PFSK-1 (cell line): ENCODE measurements around the gene MEG3.

ENCODE experiments used
- POLR2AphosphoS5 ChIP-seq: IDR thresholded peaks from 2 replicates; pipeline ENCODE4 v1.6.1; 2012; ENCODE audit warnings: low read depth, mild to moderate bottlenecking, control low read depth, low read length, moderate library complexity
- REST ChIP-seq, 2 experiments: IDR thresholded peaks; 2 replicates each; pipeline versions ENCODE4 v1.6.1 to v1.8.0; 2011 to 2012; ENCODE audit warnings: low read depth in 2 of 2, low read length in 2 of 2, control low read depth in 1 of 2, inconsistent platforms in 1 of 2, mild to moderate bottlenecking in 1 of 2, moderate library complexity in 1 of 2; ENCODE audit not compliant: insufficient read depth in 1 of 2
- SIN3A ChIP-seq: IDR thresholded peaks from 2 replicates; pipeline ENCODE4 v1.6.1; 2012; ENCODE audit warnings: mild to moderate bottlenecking, low read length, moderate library complexity, borderline replicate concordance; ENCODE audit not compliant: insufficient read depth

- TF ChIP-seq REST (IDR thresholded peaks at IDR 0.05; ENCODE audit: insufficient read depth in 1 of 2, low read depth in 2 of 2, low read length in 2 of 2) (no peak), SIN3A (no peak), POLR2AphosphoS5 (no peak)
Observed at GRCh38 chr14:100894416-100894815, 68.5 kb downstream of the MEG3 start.
